Loucy (cell line): ENCODE results near the gene FTO.

ENCODE experiments used
- CTCF ChIP-seq: fragments of 200-600 bp; sonication (generic); conservative IDR thresholded peaks from 2 replicates; pipeline ENCODE4 v1.5.1; 2014; ENCODE audit warnings: mild to moderate bottlenecking, antibody characterized with exemption, low read length
- EZH2phosphoT487 ChIP-seq: fragments of 200-600 bp; IDR thresholded peaks from 2 replicates; pipeline ENCODE4 v1.6.1; 2018; ENCODE audit warnings: antibody characterized with exemption, mild to moderate bottlenecking, moderate library complexity, borderline replicate concordance

GRCh38 chr16:53827741-53828140 is 123.8 kb downstream of the FTO start:
- TF ChIP-seq CTCF: no peak
- TF ChIP-seq EZH2phosphoT487: no peak
